ENCODE measurements around the gene DAND5.

DNA sequence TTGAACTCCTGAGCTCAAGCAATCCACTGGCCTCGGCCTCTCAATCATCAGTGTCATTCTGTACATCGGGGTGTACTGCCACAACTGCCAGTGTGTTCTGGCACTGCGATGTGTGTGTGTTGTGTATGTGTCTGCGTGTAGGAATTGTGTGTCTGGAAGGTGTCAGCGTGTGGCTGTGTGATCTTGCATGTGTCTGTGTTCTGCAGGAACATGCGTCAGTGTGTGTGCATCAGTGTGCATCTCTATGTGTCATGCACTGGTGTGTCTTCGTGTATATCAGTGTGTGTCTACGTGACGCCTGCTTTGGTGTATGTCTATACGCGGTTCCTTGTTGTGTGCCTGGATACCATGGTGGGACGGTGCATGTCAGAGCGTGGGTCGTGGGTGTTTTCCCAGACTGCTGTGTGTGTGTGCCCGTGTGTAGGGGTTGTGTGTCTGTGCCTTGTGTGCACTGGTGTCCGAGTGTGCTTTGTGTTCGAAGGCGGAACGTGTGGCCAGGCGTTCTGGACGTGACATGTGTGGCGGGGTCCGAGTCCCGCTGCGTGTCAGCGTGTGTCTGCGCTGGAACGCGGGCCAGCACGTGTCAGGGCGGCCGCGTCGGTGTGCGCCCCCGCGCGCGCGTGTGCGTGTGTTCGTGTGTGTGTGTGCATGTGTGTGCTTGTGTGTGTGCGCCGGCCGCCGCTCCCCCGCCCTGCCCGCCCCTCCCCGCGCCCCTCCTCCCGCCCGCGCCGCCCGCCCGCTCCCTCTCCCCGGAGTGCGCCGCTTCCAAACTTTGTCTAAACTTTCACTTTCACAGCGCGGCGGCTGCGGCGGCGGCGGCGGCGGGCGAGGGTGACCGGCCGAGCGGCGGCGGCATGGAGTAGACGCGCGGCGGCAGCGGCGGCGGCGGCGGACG lies 25.6 kb downstream of the DAND5 start, which contains the start of gene NFIX:
- TF ChIP-seq, protein P1, sequence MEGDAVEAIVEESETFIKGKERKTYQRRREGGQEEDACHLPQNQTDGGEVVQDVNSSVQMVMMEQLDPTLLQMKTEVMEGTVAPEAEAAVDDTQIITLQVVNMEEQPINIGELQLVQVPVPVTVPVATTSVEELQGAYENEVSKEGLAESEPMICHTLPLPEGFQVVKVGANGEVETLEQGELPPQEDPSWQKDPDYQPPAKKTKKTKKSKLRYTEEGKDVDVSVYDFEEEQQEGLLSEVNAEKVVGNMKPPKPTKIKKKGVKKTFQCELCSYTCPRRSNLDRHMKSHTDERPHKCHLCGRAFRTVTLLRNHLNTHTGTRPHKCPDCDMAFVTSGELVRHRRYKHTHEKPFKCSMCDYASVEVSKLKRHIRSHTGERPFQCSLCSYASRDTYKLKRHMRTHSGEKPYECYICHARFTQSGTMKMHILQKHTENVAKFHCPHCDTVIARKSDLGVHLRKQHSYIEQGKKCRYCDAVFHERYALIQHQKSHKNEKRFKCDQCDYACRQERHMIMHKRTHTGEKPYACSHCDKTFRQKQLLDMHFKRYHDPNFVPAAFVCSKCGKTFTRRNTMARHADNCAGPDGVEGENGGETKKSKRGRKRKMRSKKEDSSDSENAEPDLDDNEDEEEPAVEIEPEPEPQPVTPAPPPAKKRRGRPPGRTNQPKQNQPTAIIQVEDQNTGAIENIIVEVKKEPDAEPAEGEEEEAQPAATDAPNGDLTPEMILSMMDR (IDR thresholded peaks at IDR 0.05), result no peak
- TF ChIP-seq POLR2AphosphoS5 (IDR thresholded peaks at IDR 0.05) (peak in 3 of 4 donors; percentile 50 to 74 (median 64)), POLR2A (IDR thresholded peaks at IDR 0.05) (no peak), EP300 (IDR thresholded peaks at IDR 0.05) (no peak)

Measured in sigmoid colon (tissue), 4 donors.